Umbilical cord (tissue), 2 donors: Measurements from ENCODE around the gene CRB1. TPM values are rescaled to one million over a fixed set of nuclear protein-coding genes. Genes with fewer than 3 reads are reported as not detected.
"Not testable (repeated sequence)": the region's sequence is repeated elsewhere in the genome, so short reads cannot be mapped to it uniquely, and the experiment has no call there.

ENCODE experiments used
- DNase-seq: peaks from one replicate; pipeline ENCODE4 v3.0.0-alpha.2; 2015; ENCODE audit warnings: low spot score
- total RNA-seq: library from RNA; depleted of rRNA; stranded (reverse); fragments of >200 nt; gene quantifications from one replicate; pipeline ENCODE4 v1.2.3, GENCODE V29; 2014; ENCODE audit warnings: low replicate concordance; ENCODE audit not compliant: insufficient read depth

The CRB1 gene
- total RNA-seq, 1 donor from 2014 or later: 14.2 TPM

GRCh38 chr1:197463142-197463541 is 195.1 kb downstream of the CRB1 start:
- DNase-seq: no peak

DNA sequence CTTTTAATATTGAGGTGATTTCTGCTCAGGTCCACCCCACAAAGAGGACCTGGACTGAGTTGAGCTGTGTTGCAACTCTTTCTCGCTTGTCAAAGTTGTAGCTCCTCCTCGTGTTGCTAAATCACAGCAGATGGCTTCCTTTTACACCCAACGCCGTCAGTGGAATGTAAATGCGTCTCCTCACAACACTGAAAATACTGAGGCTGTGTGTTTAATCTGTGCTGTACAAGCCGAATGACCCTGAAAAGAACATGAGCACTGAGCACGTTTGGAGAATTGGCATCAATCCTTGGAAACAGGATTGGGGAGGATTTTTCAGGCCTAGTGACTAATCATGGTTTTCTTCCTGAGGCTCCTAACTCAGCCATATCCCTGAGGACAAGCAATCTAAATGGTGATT is 196.0 kb downstream of the CRB1 start:
- peak; percentile 93 for DNase-seq

- DNase-seq: no peak
These were observed 197.7 kb downstream of the CRB1 start for GRCh38 chr1:197465528-197466327.

DNA sequence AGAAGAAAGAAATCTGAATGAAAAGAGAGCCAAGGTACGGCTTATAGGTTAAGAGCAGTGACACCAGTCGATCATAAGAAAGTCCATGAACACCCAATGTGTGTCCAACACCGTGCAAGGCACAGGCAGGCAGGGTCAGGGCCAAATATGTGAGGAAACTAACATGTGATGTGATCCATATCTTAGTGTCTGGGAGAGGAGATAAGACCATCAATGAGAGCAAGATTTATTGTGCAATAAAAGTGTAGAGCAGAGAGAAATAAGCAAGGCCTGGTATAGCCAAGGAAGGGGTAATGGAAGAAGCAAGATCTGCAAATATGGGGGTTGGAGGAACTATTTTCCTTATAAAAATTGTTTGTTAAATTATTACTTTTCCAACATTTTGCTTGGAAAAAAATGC is 198.8 kb downstream of the CRB1 start:
- peak; percentile 36 for DNase-seq

DNA sequence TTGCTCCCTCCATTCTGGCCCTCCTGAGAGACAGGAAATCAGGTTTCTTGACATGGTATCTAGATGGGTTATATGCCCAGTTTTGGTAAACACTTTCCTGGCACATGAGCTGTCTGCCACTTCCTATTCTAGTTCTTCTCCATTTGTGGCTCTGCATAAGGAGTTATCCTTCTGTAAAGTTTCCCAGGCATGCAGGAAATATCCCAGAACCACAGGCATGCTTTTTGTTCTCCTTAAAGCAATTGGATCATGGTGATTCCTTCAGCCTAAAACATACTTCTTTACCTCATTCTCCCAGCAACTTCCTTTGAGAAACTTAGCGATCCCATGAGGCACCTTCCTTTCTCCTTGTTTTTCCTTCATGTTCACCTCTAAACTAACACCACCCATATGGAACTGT is 199.8 kb downstream of the CRB1 start:
- no peak for DNase-seq

- DNase-seq: no peak
These were observed 200.6 kb downstream of the CRB1 start for GRCh38 chr1:197468543-197469175.

- no peak for DNase-seq
These were observed 201.7 kb downstream of the CRB1 start for GRCh38 chr1:197469620-197470210.

GRCh38 chr1:197470330-197470729 is 202.3 kb downstream of the CRB1 start:
- no peak for DNase-seq

- DNase-seq: peak; percentile 64
These were observed 203.4 kb downstream of the CRB1 start for GRCh38 chr1:197471248-197471985.

GRCh38 chr1:197472141-197472540 is 204.1 kb downstream of the CRB1 start:
- no peak for DNase-seq

DNA sequence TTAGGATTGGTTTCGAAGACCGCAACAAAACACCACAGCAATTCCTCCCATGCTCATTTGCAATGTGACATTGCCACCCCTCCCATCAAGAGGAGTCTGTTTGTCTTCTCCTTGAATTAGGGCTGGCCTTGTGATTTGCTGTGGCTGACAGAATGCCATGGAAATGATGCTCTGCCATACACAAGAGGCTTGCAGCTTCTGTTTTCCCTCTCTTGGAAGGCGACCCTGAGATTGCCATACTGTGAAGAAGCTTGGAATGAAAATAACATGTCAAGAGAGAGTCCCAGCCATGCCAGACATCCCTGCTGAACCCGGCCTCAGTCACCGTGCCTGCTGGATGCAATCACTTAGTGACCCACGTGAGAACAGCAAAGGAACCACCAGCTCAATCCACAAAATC is 212.4 kb downstream of the CRB1 start:
- no peak for DNase-seq

DNA sequence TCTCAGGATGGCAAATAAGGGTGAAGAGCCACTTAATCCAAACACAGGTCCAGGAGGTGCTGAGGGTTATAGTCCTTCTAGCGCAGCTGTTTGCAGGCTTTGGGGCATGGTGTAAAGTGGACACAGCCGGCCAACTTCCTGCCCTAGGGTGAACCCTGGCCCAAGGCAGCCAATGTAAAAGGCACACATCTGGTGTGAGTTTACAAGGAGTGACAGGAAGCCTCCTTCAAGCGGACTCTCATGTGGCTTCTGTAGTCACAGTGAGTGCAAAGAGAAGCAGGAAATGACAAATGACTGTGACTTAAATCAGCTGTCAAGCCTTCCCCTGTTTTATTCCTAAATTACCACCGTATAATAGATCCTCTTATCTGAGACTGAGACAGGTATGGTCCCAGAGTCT is 213.0 kb downstream of the CRB1 start:
- DNase-seq: no peak

GRCh38 chr1:197485790-197486189 is 217.7 kb downstream of the CRB1 start:
- DNase-seq: peak; percentile 24

DNA sequence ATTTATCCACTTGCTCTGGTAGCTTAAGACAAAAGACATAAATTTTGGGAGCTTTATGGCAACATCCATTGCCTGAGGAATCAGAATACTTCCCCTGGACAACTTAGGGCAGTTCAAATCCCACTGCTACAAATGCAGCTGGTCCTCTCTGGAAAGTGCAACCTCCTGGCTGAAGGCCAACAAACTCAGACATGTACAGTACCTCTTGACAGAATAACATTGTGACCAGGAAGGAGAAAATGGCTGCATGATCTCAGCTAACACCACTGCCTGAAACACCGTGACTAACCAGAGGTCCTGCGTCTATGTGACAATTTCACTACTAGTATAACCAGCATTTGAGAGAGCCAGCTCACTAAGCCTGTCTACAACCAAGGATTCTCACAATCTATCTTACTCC is 218.9 kb downstream of the CRB1 start:
- no peak for DNase-seq

DNA sequence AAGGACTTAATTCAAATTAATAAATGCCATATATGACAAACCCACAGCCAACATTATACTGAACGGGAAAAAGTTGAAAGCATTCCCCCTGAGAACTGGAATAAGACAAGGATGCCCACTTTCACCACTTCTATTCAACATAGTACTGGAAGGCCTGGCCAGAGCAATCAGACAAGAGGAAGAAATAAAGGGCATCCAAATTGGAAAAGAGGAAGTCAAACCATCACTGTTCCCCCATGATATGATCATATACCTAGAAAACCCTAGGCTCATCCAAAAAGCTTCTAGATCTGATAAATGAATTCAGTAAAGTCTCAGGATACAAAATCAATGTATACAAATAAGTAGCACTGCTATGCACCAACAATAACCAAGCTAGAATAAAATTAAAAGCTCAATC is 223.5 kb downstream of the CRB1 start:
- DNase-seq: not testable (repeated sequence)

DNA sequence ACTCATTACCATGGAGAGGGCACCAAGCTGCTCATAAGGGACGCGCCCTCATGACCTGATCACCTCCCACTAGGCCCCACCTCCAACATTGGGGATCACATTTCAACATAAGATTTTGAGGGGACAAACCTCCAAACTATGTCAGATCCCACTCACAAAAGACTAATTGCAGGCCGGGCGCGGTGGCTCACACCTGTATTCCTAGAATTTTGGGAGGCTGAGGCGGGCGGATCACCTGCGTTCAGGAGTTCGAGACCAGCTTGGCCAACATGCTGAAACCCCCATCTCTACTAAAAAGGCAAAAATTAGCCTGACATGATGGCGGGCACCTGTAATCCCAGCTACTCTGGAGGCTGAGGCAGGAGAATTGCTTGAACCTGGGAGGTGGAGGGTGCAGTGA is 228.7 kb downstream of the CRB1 start:
- no peak for DNase-seq

- DNase-seq: no peak
These were observed 242.8 kb downstream of the CRB1 start for GRCh38 chr1:197510691-197511378.

- DNase-seq: no peak
These were observed 247.4 kb downstream of the CRB1 start for GRCh38 chr1:197515421-197515820.

- DNase-seq: no peak
These were observed 251.8 kb downstream of the CRB1 start for GRCh38 chr1:197519741-197520334.

GRCh38 chr1:197521118-197521739 is 253.2 kb downstream of the CRB1 start:
- peak; percentile 10 for DNase-seq
